Measurements from ENCODE around the gene CCR8.

DNA sequence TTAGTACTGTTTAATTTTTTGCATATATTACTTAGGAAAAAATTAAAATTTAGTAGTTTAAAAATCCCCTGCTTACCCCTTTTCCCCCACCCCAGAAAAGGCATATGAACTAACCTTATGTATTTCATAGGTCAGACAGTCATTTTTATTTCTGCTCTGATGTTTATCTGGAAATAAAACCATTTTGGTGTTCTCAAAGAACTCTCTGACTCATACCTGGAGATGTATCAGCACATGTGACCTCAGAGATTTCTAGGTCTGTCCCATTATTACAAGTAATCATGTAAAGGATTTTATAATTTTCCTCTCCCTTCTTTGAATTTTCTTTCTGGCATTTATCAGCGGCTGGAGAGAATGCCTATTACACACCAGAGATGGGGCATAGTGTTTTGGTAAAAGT, 14.1 kb upstream of the CCR8 start:
- TF ChIP-seq, protein P1, sequence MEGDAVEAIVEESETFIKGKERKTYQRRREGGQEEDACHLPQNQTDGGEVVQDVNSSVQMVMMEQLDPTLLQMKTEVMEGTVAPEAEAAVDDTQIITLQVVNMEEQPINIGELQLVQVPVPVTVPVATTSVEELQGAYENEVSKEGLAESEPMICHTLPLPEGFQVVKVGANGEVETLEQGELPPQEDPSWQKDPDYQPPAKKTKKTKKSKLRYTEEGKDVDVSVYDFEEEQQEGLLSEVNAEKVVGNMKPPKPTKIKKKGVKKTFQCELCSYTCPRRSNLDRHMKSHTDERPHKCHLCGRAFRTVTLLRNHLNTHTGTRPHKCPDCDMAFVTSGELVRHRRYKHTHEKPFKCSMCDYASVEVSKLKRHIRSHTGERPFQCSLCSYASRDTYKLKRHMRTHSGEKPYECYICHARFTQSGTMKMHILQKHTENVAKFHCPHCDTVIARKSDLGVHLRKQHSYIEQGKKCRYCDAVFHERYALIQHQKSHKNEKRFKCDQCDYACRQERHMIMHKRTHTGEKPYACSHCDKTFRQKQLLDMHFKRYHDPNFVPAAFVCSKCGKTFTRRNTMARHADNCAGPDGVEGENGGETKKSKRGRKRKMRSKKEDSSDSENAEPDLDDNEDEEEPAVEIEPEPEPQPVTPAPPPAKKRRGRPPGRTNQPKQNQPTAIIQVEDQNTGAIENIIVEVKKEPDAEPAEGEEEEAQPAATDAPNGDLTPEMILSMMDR (conservative IDR thresholded peaks at IDR 0.05 in 1 of 2, IDR thresholded peaks at IDR 0.05 in 1 of 2; ENCODE audit: low read depth in 1 of 2, low read length in 2 of 2): no peak
- TF ChIP-seq EZH2 (IDR thresholded peaks at IDR 0.05; ENCODE audit: low read length, missing control alignments): no peak

Measured in fibroblast of lung (primary cell).